ENCODE results near the gene PRG3.

PRG3 gene

GRCh38 chr11:57331720-57332119 is 49.2 kb downstream of the PRG3 start:
- no peaks in the 10 kb centered on the region for H3K27me3 ChIP-seq (replicated peaks; ENCODE audit: control insufficient read depth, insufficient read depth, low read length)
- TF ChIP-seq, protein P1, sequence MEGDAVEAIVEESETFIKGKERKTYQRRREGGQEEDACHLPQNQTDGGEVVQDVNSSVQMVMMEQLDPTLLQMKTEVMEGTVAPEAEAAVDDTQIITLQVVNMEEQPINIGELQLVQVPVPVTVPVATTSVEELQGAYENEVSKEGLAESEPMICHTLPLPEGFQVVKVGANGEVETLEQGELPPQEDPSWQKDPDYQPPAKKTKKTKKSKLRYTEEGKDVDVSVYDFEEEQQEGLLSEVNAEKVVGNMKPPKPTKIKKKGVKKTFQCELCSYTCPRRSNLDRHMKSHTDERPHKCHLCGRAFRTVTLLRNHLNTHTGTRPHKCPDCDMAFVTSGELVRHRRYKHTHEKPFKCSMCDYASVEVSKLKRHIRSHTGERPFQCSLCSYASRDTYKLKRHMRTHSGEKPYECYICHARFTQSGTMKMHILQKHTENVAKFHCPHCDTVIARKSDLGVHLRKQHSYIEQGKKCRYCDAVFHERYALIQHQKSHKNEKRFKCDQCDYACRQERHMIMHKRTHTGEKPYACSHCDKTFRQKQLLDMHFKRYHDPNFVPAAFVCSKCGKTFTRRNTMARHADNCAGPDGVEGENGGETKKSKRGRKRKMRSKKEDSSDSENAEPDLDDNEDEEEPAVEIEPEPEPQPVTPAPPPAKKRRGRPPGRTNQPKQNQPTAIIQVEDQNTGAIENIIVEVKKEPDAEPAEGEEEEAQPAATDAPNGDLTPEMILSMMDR (IDR thresholded peaks at IDR 0.05; ENCODE audit: insufficient read depth, low read length, poor library complexity, severe bottlenecking): no peak
- DNase-seq (ENCODE audit: extremely low read depth, insufficient read length): no peak
- H3K4me3 ChIP-seq (replicated peaks; ENCODE audit: low read depth, low read length): no peak overlapping the region
- H3K36me3 ChIP-seq (ENCODE audit: control insufficient read depth, insufficient read depth, low read length): peaks cover 37% of the 10 kb centered on the region

DNA sequence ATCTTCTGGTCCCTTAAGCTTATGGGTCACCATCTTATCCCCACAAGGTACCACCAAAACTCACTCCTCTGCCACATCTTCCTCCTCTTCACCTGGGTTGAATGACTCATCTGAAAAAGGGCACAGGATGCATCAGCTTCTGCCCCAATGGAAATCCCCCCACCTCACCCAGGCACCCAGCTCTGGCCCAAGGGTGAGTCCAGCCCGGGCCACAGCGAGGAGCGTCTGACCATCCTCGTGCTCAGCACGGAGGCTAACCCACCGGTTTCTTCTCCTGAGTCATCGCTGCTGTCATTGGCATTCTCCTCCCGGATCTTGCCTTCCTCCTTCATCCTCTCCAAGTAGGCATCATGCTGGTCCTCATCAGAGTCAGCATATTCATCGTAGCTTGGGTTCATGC is 50.9 kb downstream of the PRG3 start:
- no peak for DNase-seq (ENCODE audit: extremely low read depth, insufficient read length)
- Histone ChIP-seq H3K4me3 (replicated peaks; ENCODE audit: low read depth, low read length) (no peak overlapping the region), H3K27me3 (replicated peaks; ENCODE audit: control insufficient read depth, insufficient read depth, low read length) (no peaks in the 10 kb centered on the region), H3K36me3 (ENCODE audit: control insufficient read depth, insufficient read depth, low read length) (peaks cover 43% of the 10 kb centered on the region)
- TF ChIP-seq, protein P1 (IDR thresholded peaks at IDR 0.05; ENCODE audit: insufficient read depth, low read length, poor library complexity, severe bottlenecking): no peak

GRCh38 chr11:57327721-57328120 is 53.2 kb downstream of the PRG3 start:
- DNase-seq (ENCODE audit: extremely low read depth, insufficient read length): no peak
- Histone ChIP-seq H3K4me3 (replicated peaks; ENCODE audit: low read depth, low read length) (no peak overlapping the region), H3K27me3 (replicated peaks; ENCODE audit: control insufficient read depth, insufficient read depth, low read length) (no peaks in the 10 kb centered on the region), H3K36me3 (ENCODE audit: control insufficient read depth, insufficient read depth, low read length) (peaks cover 40% of the 10 kb centered on the region)
- TF ChIP-seq, protein P1 (IDR thresholded peaks at IDR 0.05; ENCODE audit: insufficient read depth, low read length, poor library complexity, severe bottlenecking): no peak

Measured in GM06990 (cell line).